K562 (cell line): ENCODE measurements around the gene ACOX1. TPM values are rescaled to one million over a fixed set of nuclear protein-coding genes. Genes with fewer than 3 reads are reported as not detected.
A peak's percentile ranks its signal among the peaks of the same experiment; 100 is the strongest.

Source experiments
- ADNP ChIP-seq: fragments of 200-800 bp; sonication (Bioruptor generic); IDR thresholded peaks from 2 replicates; pipeline ENCODE4 v1.6.1; 2016; ENCODE audit warnings: missing genetic modification characterization, missing compliant biosample characterization
- E2F8 ChIP-seq: fragments of 450-650 bp; IDR thresholded peaks from 2 replicates; pipeline ENCODE4 v1.7.1; 2018; ENCODE audit warnings: mild to moderate bottlenecking, low read depth; ENCODE audit not compliant: partially characterized antibody
- HEY1 ChIP-seq: fragments of 250-450 bp; sonication (Bioruptor Pico); IDR thresholded peaks from 2 replicates; pipeline ENCODE4 v1.5.0; 2020; ENCODE audit warnings: mild to moderate bottlenecking, moderate library complexity, borderline replicate concordance
- POLR2H ChIP-seq: IDR thresholded peaks from 2 replicates; pipeline ENCODE4 v1.6.1; 2016; ENCODE audit warnings: missing genetic modification characterization, low read depth, mild to moderate bottlenecking, control low read depth, missing compliant biosample characterization, moderate library complexity
- SMC3 ChIP-seq: conservative IDR thresholded peaks from 2 replicates; pipeline ENCODE4 v1.6.1; 2011; ENCODE audit warnings: low read depth, low read length, improper control_type of control experiment; ENCODE audit not compliant: insufficient read depth
- SP1 ChIP-seq: sonication (generic); formaldehyde crosslinking; IDR thresholded peaks from 2 replicates; pipeline ENCODE4 v1.8.1; 2022; ENCODE audit warnings: mild to moderate bottlenecking, missing genetic modification reagents
- STAG1 ChIP-seq: sonication (generic); formaldehyde crosslinking; IDR thresholded peaks from 2 replicates; pipeline ENCODE4 v1.5.0; 2020; ENCODE audit warnings: missing genetic modification reagents, borderline replicate concordance
- TBL1XR1 ChIP-seq, 2 experiments: IDR thresholded peaks; 2 replicates each; pipeline ENCODE4 v1.6.1; 2012; ENCODE audit warnings: improper control_type of control experiment in 2 of 2, low read length in 2 of 2, mild to moderate bottlenecking in 1 of 2
- ZBTB34 ChIP-seq: fragments of 250-450 bp; sonication (Bioruptor Pico); IDR thresholded peaks from 2 replicates; pipeline ENCODE4 v1.8.0; 2021; ENCODE audit warnings: mild to moderate bottlenecking, moderate library complexity
- polyA plus RNA-seq, 8 experiments: library from polyadenylated mRNA; depleted of rRNA in 4 of 8; stranded (reverse) in 5 of 8; unstranded in 3 of 8; fragments of >200 nt; fragmentation: Nextera tagmentation in 2 of 8; fragmentation: Illumina TruSeq in 1 of 8; extraction: Ambion mirVana in 2 of 8; extraction: Trizol in 1 of 8; gene quantifications; 2 replicates each; pipeline versions ENCODE4 v1.2.1 to v1.2.3, GENCODE V29; 2011 to 2014; ENCODE audit warnings: inconsistent platforms in 1 of 8, missing spikeins in 1 of 8
- total RNA-seq, 7 experiments: library from RNA; depleted of rRNA in 6 of 7; stranded (reverse); fragments of >200 nt in 6 of 7; fragmentation: Illumina TruSeq in 2 of 7; extraction: Trizol in 2 of 7; gene quantifications; 2 replicates each; pipeline versions ENCODE4 v1.2.1 to v1.2.3, GENCODE V29; 2011 to 2021; ENCODE audit warnings: low replicate concordance in 1 of 7
- TF ChIP-seq, protein P1 (sequence below): fragments of 450-650 bp; conservative IDR thresholded peaks from 2 replicates; pipeline ENCODE4 v1.6.1; 2016; ENCODE audit warnings: missing genetic modification characterization, low read depth, mild to moderate bottlenecking, missing compliant biosample characterization, moderate library complexity
- TF ChIP-seq, protein P2 (sequence below): fragments of 450-650 bp; IDR thresholded peaks from 2 replicates; pipeline ENCODE4 v1.6.1; 2017; ENCODE audit warnings: antibody characterized with exemption, mild to moderate bottlenecking
- TF ChIP-seq, protein P3 (sequence below): fragments of 250-450 bp; sonication (Bioruptor Pico); IDR thresholded peaks from 2 replicates; pipeline ENCODE4 v1.4.0; 2020
- TF ChIP-seq, protein P4 (sequence below): sonication (generic); formaldehyde crosslinking; IDR thresholded peaks from 2 replicates; pipeline ENCODE4 v1.9.0; 2022; ENCODE audit warnings: mild to moderate bottlenecking, missing genetic modification reagents

ACOX1 gene
- total and polyA plus RNA-seq, 9 of the 15 experiments (the other 6 are each of a cell fraction or from before 2014, with no cell fraction given), result 7.8 to 24.1 (median 14.5) TPM

- no peak for TF ChIP-seq TBL1XR1 (IDR thresholded peaks at IDR 0.05; ENCODE audit: low read length in 2 of 2)
- no peak for TF ChIP-seq HEY1 (CRISPR knock-in tag)
- TF ChIP-seq STAG1, result peak; percentile 97
- TF ChIP-seq, protein P1, sequence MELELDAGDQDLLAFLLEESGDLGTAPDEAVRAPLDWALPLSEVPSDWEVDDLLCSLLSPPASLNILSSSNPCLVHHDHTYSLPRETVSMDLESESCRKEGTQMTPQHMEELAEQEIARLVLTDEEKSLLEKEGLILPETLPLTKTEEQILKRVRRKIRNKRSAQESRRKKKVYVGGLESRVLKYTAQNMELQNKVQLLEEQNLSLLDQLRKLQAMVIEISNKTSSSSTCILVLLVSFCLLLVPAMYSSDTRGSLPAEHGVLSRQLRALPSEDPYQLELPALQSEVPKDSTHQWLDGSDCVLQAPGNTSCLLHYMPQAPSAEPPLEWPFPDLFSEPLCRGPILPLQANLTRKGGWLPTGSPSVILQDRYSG (tag), result no peak
- TF ChIP-seq POLR2H (tag), result no peak
- TF ChIP-seq, protein P2, sequence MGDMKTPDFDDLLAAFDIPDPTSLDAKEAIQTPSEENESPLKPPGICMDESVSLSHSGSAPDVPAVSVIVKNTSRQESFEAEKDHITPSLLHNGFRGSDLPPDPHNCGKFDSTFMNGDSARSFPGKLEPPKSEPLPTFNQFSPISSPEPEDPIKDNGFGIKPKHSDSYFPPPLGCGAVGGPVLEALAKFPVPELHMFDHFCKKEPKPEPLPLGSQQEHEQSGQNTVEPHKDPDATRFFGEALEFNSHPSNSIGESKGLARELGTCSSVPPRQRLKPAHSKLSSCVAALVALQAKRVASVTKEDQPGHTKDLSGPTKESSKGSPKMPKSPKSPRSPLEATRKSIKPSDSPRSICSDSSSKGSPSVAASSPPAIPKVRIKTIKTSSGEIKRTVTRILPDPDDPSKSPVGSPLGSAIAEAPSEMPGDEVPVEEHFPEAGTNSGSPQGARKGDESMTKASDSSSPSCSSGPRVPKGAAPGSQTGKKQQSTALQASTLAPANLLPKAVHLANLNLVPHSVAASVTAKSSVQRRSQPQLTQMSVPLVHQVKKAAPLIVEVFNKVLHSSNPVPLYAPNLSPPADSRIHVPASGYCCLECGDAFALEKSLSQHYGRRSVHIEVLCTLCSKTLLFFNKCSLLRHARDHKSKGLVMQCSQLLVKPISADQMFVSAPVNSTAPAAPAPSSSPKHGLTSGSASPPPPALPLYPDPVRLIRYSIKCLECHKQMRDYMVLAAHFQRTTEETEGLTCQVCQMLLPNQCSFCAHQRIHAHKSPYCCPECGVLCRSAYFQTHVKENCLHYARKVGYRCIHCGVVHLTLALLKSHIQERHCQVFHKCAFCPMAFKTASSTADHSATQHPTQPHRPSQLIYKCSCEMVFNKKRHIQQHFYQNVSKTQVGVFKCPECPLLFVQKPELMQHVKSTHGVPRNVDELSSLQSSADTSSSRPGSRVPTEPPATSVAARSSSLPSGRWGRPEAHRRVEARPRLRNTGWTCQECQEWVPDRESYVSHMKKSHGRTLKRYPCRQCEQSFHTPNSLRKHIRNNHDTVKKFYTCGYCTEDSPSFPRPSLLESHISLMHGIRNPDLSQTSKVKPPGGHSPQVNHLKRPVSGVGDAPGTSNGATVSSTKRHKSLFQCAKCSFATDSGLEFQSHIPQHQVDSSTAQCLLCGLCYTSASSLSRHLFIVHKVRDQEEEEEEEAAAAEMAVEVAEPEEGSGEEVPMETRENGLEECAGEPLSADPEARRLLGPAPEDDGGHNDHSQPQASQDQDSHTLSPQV, result no peak
- TF ChIP-seq E2F8, result no peak
- no peak for TF ChIP-seq ZBTB34 (CRISPR knock-in tag)
- peak; percentile 92 for TF ChIP-seq SMC3
- no peak for TF ChIP-seq ADNP
- TF ChIP-seq, protein P3, sequence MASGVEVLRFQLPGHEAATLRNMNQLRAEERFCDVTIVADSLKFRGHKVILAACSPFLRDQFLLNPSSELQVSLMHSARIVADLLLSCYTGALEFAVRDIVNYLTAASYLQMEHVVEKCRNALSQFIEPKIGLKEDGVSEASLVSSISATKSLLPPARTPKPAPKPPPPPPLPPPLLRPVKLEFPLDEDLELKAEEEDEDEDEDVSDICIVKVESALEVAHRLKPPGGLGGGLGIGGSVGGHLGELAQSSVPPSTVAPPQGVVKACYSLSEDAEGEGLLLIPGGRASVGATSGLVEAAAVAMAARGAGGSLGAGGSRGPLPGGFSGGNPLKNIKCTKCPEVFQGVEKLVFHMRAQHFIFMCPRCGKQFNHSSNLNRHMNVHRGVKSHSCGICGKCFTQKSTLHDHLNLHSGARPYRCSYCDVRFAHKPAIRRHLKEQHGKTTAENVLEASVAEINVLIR (CRISPR knock-in tag), result no peak
- TF ChIP-seq SP1 (CRISPR knock-in tag), result no peak
- TF ChIP-seq, protein P4, sequence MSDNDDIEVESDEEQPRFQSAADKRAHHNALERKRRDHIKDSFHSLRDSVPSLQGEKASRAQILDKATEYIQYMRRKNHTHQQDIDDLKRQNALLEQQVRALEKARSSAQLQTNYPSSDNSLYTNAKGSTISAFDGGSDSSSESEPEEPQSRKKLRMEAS (CRISPR knock-in tag), result peak; percentile 36; the same call in 1 of the 2 replicates
Measured at GRCh38 chr17:76014100-76014924, 35.3 kb upstream of the ACOX1 start (continued).
